ENCODE data around the gene SPOCK1.
"Not testable (repeated sequence)": the region's sequence is repeated elsewhere in the genome, so short reads cannot be mapped to it uniquely, and the experiment has no call there.

The SPOCK1 gene

GRCh38 chr5:137498736-137499505 lies at the start of gene SPOCK1:
SPOCK1 (minus strand) TSS chr5:137499326.
- peak; percentile 78 for DNase-seq (ENCODE audit: low spot score)

- DNase-seq (ENCODE audit: low spot score) = no peak
Measured at GRCh38 chr5:137545956-137546355, 46.8 kb upstream of the SPOCK1 start.

- DNase-seq (ENCODE audit: low spot score) = not testable (repeated sequence)
Measured at GRCh38 chr5:137535449-137535848, 36.3 kb upstream of the SPOCK1 start.

- DNase-seq (ENCODE audit: low spot score) = no peak
Measured at GRCh38 chr5:137533963-137534362, 34.8 kb upstream of the SPOCK1 start.

GRCh38 chr5:137531266-137531665 lies 32.1 kb upstream of the SPOCK1 start:
- DNase-seq (ENCODE audit: low spot score) = no peak

- no peak for DNase-seq (ENCODE audit: low spot score)
Measured at GRCh38 chr5:137521246-137521645, 22.1 kb upstream of the SPOCK1 start.

- no peak for DNase-seq (ENCODE audit: low spot score)
Measured at GRCh38 chr5:137516961-137517360, 17.8 kb upstream of the SPOCK1 start.

GRCh38 chr5:137516251-137516797 lies 17.2 kb upstream of the SPOCK1 start:
- DNase-seq (ENCODE audit: low spot score) = no peak

- no peak for DNase-seq (ENCODE audit: low spot score)
Measured at GRCh38 chr5:137515238-137515637, 16.1 kb upstream of the SPOCK1 start.

GRCh38 chr5:137510671-137511070 lies 11.5 kb upstream of the SPOCK1 start:
- no peak for DNase-seq (ENCODE audit: low spot score)

GRCh38 chr5:137507150-137507549 lies 8.0 kb upstream of the SPOCK1 start:
- DNase-seq (ENCODE audit: low spot score) = no peak

- no peak for DNase-seq (ENCODE audit: low spot score)
Measured at GRCh38 chr5:137506296-137506695, 7.2 kb upstream of the SPOCK1 start.

- DNase-seq (ENCODE audit: low spot score) = no peak
Measured at GRCh38 chr5:137504916-137505315, 5.8 kb upstream of the SPOCK1 start.

GRCh38 chr5:137503456-137503855 lies 4.3 kb upstream of the SPOCK1 start:
- no peak for DNase-seq (ENCODE audit: low spot score)

- no peak for DNase-seq (ENCODE audit: low spot score)
Measured at GRCh38 chr5:137502632-137503031, 3.5 kb upstream of the SPOCK1 start.

GRCh38 chr5:137501846-137502406 lies 2.8 kb upstream of the SPOCK1 start:
- DNase-seq (ENCODE audit: low spot score) = no peak

- no peak for DNase-seq (ENCODE audit: low spot score)
Measured at GRCh38 chr5:137501226-137501625, 2.1 kb upstream of the SPOCK1 start.

- DNase-seq (ENCODE audit: low spot score) = no peak
Measured at GRCh38 chr5:137500615-137501225, 1.6 kb upstream of the SPOCK1 start.

- DNase-seq (ENCODE audit: low spot score) = not testable (repeated sequence)
Measured at GRCh38 chr5:137499506-137499847, 351 bp upstream of the SPOCK1 start.

- DNase-seq (ENCODE audit: low spot score) = no peak
Measured at GRCh38 chr5:137498301-137498735, 808 bp downstream of the SPOCK1 start.

GRCh38 chr5:137497396-137498290 lies 1.5 kb downstream of the SPOCK1 start:
- no peak for DNase-seq (ENCODE audit: low spot score)

- no peak for DNase-seq (ENCODE audit: low spot score)
Measured at GRCh38 chr5:137496919-137497318, 2.2 kb downstream of the SPOCK1 start.

All from kidney capillary endothelial cell (primary cell).